Stimulated activated CD8-positive, alpha-beta memory T cell treated with anti-CD3 and anti-CD28 coated beads, Interleukin-7, amount 100 ng/mL, for 24 hours (primary cell): Measurements from ENCODE around the gene NBAS.

Experiments
- DNase-seq: peaks from one replicate; pipeline ENCODE4 v3.0.0-alpha.2; 2020; ENCODE audit warnings: low read depth

NBAS gene

GRCh38 chr2:15306706-15307105 is 254.4 kb downstream of the NBAS start:
- no peak for DNase-seq

DNA sequence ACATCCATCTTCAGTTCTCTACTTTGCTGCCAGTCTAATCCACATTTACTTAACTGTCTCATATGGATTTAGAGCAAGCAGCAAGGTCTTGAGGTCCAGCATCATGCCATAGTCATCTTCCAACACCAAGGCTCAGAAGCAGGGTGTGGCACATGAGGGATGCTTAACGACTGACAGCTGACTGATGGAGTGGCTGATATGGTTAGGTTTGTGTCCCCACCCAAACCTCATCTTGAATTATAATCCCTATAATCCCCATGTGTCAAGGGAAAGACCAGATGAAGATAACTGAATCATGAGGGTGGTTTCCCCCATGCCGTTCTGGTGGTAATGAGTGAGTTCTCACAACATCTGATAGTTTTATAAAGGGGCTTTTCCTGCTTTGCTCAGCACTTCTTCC is 257.3 kb downstream of the NBAS start:
- no peak for DNase-seq

DNA sequence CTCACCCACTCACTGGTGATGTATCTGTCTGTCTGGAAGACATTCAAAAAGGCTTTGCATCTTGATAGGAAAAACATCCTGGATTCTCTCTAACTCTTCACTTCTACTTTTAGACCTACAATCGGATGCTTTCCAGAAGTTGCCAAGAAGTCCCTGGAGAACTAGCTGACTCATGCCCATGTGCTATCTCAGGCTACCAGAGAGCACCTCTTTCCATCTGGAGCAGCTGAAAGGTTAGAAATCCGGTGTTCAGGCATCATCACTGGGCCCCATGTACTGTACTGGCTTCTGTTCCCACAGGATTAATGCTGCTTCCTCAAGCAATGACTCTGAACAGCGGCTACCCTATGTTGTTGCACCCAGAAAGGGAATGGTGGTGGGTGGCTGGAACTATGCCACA is 259.0 kb downstream of the NBAS start:
- no peak for DNase-seq

DNA sequence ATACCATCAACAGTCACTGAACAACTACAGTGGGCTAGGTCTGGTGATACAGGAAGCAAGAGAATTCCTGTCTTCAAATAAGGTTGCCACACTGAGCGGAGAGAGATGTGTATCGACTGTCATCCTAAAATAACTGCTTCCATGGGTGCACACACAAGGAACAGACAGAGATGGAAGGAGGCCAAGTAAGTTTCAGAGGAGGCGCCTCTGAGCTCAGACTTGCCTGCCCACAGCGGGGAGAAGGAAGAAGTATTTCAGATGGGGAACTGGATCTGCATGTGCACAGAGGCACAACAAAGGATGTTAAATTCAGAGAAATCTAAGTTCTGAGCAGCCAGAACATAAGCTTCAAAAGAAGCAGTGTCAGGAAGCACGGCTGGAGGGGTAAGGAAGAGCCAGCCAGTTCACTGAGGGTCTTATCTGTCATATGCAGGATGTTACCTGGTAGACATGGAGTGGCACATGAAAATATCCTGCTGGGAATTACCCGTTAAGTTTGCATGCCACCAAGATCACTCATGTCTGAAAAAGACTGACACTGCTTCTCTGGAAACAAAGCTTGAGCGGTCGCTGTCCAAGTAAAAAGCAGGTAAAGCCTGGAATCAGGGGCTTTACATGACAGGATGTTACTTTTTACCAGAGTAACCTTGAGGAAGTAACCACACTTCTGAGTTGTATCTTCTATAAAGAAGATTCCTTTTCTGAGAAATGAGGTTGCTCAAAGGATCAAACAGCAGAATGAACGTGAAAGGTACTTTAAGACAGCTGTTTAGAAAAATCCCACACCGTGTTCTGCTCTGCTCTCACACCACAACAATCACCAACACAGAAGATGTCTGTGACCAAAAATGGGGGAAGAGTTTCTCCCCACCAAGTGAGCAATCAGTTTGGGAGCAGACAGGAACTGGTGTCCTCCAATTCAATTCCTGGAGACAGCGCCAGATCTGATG is 260.2 kb downstream of the NBAS start:
- no peak for DNase-seq

DNA sequence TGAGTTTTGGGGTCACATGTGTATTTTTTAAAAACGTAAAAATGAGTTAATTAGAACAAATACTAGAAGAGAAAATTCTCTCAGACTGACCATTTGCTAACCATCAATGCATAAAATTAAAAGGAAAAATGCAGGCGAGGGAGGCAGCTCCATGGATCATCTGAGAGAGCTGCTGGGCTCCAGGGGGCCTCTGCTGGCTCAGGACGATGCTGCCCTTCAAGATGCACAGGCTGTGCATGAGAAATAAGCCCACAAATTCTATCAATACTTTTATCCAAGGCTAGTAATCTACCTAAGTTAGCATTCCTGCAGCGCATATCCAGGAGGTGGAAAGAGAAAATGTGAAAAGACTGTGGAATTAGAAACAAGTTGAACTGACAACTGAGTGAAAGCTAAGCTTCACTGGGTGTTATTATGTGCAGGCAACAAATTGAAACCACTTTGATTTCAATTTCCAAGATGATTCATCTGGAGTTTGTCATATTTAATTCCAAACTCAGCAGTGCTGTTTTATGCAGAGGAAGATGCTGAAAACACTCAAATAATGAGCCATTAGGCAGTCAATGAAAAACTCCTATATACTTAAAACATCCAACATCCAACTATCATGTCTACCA is 261.1 kb downstream of the NBAS start:
- DNase-seq: no peak

GRCh38 chr2:15298770-15299169 is 262.4 kb downstream of the NBAS start:
- DNase-seq: no peak

DNA sequence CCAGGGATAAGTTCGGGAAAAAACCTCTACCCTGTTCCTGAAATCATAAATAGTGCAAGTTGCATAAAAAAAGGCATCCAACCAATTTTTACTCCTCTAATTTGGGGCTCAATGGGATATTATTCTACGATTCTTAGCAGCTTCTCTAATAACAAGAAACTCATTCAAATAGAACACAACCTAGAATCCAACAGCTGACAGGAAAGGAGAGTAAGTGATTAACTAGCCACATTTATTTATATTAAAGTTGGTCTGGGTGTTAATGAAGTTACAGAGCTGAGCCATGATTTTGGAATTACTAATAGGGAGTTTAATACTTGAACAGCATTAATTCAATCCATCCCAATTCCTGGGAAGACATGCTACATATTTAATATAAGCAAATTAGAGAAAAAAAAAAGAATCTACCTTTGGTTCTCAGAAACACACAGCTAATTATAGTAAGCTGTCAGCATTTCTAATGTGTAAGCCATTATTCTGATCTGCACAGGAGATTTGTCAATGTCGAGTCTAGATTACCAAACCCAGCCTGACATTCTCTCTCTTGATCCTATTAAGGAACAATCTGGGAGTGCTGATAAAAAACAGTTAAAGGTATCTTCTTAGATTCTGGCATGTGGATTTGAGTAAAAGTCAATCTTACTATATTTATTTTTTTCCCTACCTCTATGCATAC is 267.7 kb downstream of the NBAS start:
- DNase-seq: no peak

DNA sequence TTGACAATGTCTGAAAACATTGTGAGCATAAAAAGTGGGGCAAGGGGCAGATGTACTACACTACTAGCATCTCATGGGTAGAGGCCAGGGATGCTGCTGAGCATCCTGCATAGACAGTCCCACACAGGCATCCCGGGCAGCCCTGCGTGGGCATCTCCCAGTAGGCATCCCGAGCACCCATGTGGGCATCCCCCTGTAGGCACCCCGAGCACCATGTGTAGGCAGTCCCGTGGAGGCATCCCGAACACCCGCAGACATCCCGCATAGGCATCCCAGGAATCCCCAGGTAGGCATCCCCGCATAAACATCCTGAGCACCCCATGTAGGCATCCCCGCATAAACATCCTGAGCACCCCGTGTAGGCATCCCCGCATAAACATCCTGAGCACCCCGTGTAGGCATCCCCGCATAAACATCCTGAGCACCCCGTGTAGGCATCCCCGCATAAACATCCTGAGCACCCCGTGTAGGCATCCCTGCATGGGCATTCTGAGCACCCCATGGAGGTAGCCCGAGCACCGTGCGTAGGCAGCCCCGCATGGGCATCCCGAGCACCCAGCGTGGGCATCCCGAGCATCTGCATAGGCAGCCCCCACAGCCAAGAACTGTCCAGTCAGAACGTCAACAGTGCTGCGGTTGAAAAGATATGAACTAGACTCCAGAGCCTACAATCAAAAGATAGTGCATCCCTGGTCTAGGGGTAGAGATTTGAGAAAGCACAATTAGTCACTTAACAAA is 273.5 kb downstream of the NBAS start:
- DNase-seq: no peak

- no peak for DNase-seq
Measured at GRCh38 chr2:15284614-15285013, 276.5 kb downstream of the NBAS start.

DNA sequence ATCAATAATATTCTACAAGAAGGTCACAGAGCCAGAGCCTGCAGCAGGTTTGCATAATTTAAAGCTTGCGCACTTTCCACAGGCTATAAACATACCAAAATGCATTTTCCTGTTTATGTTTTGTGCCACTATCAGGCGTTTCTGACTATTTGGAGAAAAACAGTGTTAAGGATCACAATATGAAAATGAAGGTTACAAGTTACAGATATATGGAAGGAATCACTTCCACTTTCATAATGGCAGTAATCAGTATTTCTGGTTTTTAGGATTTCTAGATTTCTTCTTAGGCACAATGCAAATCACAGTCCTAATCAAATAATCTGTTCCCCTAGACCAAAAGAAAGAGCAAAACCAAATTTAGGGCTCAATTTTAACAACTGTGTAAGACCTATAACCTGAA is 279.5 kb downstream of the NBAS start:
- no peak for DNase-seq

DNA sequence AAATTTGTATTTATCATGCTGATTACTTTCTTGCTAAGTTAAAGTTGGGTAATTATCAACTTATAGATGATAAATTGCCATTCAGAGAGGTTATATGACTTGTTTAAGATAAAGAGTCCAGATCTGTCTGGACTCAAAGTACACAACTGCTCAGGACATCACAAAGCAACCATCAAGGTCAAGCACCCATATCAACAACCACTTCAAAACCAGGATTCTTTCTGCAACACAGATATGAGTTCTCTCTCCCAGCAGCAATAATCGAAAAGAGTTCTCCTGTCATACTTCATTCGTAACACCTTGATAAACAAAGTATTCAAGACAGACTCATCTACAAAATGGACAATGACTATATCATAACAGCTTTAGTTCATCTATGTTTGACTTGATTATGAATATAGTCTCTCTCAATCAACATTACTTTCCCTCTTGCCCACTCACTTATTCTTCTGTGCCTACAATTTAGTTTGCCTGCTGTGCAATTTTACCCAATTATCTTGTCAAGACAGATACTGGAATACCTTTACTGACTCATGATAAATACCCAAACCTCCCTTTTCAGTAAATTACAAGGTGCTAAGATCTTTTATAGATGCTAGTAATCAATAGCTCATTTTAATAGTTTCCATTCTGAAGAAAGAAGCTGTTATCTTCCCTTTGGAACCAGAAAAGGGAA is 281.8 kb downstream of the NBAS start:
- no peak for DNase-seq

DNA sequence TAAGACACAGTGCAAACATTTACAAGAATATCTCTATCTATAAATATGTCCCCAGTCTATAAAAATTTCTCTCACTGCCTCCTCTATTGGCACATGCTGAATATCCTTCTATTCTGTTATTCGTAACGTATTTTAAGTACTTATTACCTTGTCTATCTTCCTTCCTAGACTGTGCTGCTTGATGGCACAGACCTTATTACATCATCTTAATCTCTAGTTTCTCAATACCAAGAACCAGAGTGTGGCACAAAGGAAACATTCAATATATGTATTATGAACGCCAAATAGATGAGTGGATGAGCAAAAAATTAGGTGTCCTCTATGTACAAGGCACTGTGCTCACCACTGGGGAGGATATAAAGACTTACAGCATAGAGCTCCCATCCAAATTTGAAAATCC is 282.8 kb downstream of the NBAS start:
- no peak for DNase-seq

GRCh38 chr2:15275346-15275745 is 285.8 kb downstream of the NBAS start:
- DNase-seq: no peak

- DNase-seq: no peak
Measured at GRCh38 chr2:15273452-15273851, 287.7 kb downstream of the NBAS start.

DNA sequence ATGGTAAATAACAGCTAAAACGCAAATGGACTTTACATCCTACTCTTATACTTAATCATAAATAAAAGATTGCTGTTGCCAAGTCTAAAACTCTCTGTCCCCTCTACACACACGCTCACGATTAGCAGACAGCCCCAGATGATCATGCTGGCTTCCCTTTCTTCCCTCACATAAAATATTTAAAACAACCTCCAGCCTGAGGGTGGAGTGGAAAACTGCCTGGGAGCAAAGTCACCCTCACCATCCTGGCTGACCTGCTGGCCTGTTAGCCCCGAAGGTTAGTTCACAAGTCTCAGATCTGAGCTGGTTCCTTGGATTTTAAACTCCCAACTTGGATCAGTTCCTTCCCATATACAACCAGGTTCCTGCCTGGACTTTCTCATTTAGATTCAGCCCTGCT is 288.2 kb downstream of the NBAS start:
- DNase-seq: no peak

DNA sequence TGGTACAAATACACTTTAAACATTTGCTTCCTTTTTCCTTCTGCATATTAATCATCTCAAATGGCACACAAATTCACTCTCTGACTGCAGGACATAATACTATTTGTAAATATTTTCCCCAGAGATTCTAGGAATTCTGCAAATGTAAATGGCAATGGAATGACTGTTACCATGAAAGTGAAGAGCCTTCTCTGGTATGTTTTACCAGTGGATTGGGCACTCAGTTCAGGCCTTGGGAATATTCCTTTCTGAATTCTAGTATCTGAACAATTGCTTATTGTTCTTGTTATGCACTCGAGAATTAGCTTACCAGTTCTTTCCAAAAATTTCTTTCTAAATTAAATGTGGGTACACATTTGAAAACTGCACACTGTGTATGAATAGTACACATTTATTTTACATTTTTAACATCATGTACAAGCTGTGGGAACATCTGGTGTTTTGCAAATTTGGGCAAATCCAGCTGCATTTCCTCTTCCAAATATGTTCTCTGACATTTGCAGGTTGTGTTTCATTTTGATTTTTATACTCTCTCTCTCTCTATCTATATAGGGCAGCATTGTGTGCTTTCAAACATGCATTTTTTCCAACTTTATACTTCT is 289.1 kb downstream of the NBAS start:
- DNase-seq: no peak

DNA sequence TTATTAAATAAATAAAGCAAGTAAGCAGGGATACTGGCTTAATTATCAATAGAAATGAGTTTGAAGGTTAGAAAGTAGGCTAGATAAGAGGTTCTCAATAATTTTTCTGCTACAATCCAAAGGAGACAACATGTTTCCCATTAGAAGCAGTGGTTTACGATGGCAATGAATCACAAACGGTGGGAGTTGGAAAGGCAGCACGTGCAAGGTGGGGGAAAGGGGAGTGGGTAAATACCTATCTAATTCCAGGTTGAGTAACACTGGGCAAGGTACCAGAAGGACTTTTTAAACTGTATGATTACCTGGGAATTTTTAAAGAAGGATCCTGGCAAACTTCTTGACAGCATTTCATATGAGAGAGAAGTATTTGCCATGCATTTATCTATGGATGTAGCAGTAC is 289.9 kb downstream of the NBAS start:
- DNase-seq: no peak

DNA sequence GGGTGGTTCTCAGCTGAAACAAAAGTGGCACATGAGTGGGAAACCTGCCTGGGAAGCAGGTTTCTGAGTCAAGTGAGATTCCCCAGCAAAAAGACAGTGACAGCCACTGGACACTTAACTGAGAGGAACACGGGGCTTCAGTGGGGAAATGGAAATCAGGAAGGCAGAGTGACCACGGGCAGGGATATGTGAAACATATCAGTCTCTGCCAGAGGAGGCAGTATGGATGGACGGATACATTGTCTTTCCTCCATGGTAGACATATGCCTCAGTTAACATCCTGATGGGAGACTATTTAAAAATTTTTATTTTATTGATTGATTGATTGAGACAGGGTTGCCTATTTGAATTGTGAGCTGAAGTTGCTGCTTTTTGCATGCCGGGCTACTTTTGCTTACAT is 292.1 kb downstream of the NBAS start:
- DNase-seq: no peak

GRCh38 chr2:15265889-15266288 is 295.2 kb downstream of the NBAS start:
- DNase-seq: no peak

DNA sequence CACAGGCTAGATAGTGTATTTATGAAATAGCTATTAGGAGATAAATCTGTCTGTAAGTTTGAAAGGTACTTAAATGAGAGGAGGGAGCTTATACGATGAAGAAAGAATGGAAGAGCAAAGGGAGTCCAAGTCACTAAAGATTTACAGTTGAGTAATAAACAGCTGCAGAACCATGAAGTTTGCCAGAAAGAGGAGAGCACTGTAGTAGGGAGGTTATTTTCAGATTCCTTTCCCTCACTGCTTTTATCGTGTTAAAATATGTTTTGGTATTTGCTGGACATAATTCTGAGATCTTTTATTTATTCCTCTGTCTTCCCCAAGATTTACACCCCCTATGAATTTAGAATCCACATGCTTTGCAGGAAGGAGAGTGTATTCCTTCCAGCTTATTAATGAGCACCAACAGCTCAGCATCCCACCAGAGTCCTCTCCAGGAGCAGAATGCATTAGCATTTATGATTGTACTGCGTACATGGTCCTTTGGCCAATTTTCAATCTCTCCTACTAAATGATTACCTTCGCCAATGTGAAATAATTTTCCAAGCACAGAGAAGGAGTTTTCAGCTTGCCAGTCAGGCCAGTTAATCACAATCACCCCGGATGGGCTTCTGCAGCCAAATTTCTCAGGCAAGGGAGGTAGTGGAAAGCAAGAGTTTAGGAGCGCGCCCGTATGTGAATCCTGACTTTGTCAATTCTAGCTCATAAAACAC is 297.0 kb downstream of the NBAS start:
- DNase-seq: no peak

- no peak for DNase-seq
Measured at GRCh38 chr2:15262792-15263191, 298.3 kb downstream of the NBAS start.
